HCT116 (cell line): ENCODE data around the gene NELFB. TPM values are rescaled to one million over a fixed set of nuclear protein-coding genes. Genes with fewer than 3 reads are reported as not detected.

Experiments
- ATAC-seq: fragments of 200-7000 bp; cut with Tn5 transposase; 2 replicates; pipeline ENCODE4 v1.9.1; 2020; ENCODE audit warnings: mild to moderate bottlenecking, moderate library complexity
- BruUV-seq: library from RNA; stranded (reverse); fragments of 400-500 nt; replicated peaks from 2 replicates; lab custom pipeline; 2021; lab: Mats Ljungman, UMichigan
- CTCF ChIA-PET: fragments of 300-600 bp; sonication (Branson Sonifier 250); formaldehyde crosslinking; loops from one replicate; lab custom pipeline; 2021; ENCODE audit warnings: antibody characterized with exemption; lab: Charles Lee
- POLR2A ChIA-PET: fragments of 300-600, 350-600 bp; sonication (Branson Sonifier 250); formaldehyde crosslinking; loops from one replicate; lab custom pipeline; 2021; ENCODE audit warnings: antibody characterized with exemption; lab: Charles Lee
- RAD21 ChIA-PET, 2 experiments: fragments of 300-600 bp; sonication (Branson Sonifier 250); formaldehyde crosslinking; loops; one replicate each; lab custom pipeline; 2023; ENCODE audit warnings: low total read pairs in 2 of 2; ENCODE audit not compliant: uncharacterized antibody in 2 of 2, unreplicated experiment in 2 of 2, low non-redundant PET in 1 of 2; lab: Charles Lee
- DNase-seq: peaks from one replicate; pipeline ENCODE4 v3.0.0-alpha.2; 2010; ENCODE audit warnings: low read depth, low spot score
- H2AFZ ChIP-seq: fragments of 200-600 bp; shearing (Covaris generic), sonication (generic); 2 replicates; pipeline ENCODE4 v1.6.1; 2017; ENCODE audit warnings: low read depth, mixed run types, mixed read lengths, antibody characterized with exemption, low read length; ENCODE audit not compliant: poor library complexity, severe bottlenecking
- H3K27ac ChIP-seq: 2 replicates; pipeline ENCODE4 v1.5.1; 2012; ENCODE audit warnings: low read depth, low read length
- H3K27me3 ChIP-seq: fragments of 200-600 bp; sonication (generic); 2 replicates; pipeline ENCODE4 v1.6.1; 2016; ENCODE audit warnings: mixed run types, low read length, mixed read lengths; ENCODE audit not compliant: insufficient read depth
- H3K36me3 ChIP-seq, 2 experiments: fragments of 200-500 bp in 1 of 2; fragments of 200-600 bp in 1 of 2; sonication (Bioruptor generic) in 1 of 2; sonication (generic) in 1 of 2; 2 replicates each; pipeline versions ENCODE4 v1.5.1 to v1.6.1; 2014 to 2016; ENCODE audit warnings: low read length in 2 of 2, inconsistent platforms in 1 of 2, mixed read lengths in 1 of 2, mixed run types in 1 of 2; ENCODE audit not compliant: insufficient read depth in 2 of 2, control insufficient read depth in 1 of 2
- H3K4me1 ChIP-seq, 2 experiments: fragments of 200-600 bp in 1 of 2; sonication (generic) in 1 of 2; 2 replicates each; pipeline versions ENCODE4 v1.5.1 to v1.6.1; 2012 to 2017; ENCODE audit warnings: low read length in 2 of 2, inconsistent platforms in 1 of 2, mild to moderate bottlenecking in 1 of 2, mixed read lengths in 1 of 2, mixed run types in 1 of 2, moderate library complexity in 1 of 2; ENCODE audit not compliant: insufficient read depth in 2 of 2, control insufficient read depth in 1 of 2
- H3K4me2 ChIP-seq: fragments of 200-600 bp; sonication (generic); 2 replicates; pipeline ENCODE4 v1.6.1; 2017; ENCODE audit warnings: mixed run types, low read length, mixed read lengths
- H3K4me3 ChIP-seq, 2 experiments: fragments of 200-600 bp in 1 of 2; sonication (generic) in 1 of 2; replicated peaks in 1 of 2; 2 replicates each; pipeline ENCODE4 v1.5.1; 2011 to 2016; ENCODE audit warnings: low read length in 2 of 2, control low read depth in 1 of 2, low read depth in 1 of 2, mild to moderate bottlenecking in 1 of 2, mixed read lengths in 1 of 2, mixed run types in 1 of 2
- H3K79me2 ChIP-seq: fragments of 200-600 bp; sonication (generic); 2 replicates; pipeline ENCODE4 v1.6.1; 2017; ENCODE audit warnings: mild to moderate bottlenecking, mixed run types, low read length, moderate library complexity, mixed read lengths; ENCODE audit not compliant: insufficient read depth
- H3K9ac ChIP-seq: fragments of 200-600 bp; sonication (generic); 2 replicates; pipeline ENCODE4 v1.6.1; 2016; ENCODE audit warnings: low read length, mixed read lengths
- H3K9me2 ChIP-seq: fragments of 200-600 bp; sonication (generic), shearing (Covaris generic); 2 replicates; pipeline ENCODE4 v1.6.1; 2017; ENCODE audit warnings: mixed run types, mild to moderate bottlenecking, moderate library complexity; ENCODE audit not compliant: insufficient read depth
- H3K9me3 ChIP-seq, 2 experiments: fragments of 200-500 bp in 1 of 2; fragments of 200-600 bp in 1 of 2; sonication (Bioruptor generic) in 1 of 2; sonication (generic) in 1 of 2; 2 replicates each; pipeline ENCODE4 v1.6.1; 2014 to 2017; ENCODE audit warnings: low read length in 2 of 2, mixed read lengths in 2 of 2, inconsistent platforms in 1 of 2, low read depth in 1 of 2, mild to moderate bottlenecking in 1 of 2, mixed run types in 1 of 2, moderate library complexity in 1 of 2; ENCODE audit not compliant: control insufficient read depth in 1 of 2, insufficient read depth in 1 of 2
- H4K20me1 ChIP-seq: fragments of 200-600 bp; sonication (generic), shearing (Covaris generic); 2 replicates; pipeline ENCODE4 v1.6.1; 2017; ENCODE audit warnings: mixed run types, mild to moderate bottlenecking, moderate library complexity; ENCODE audit not compliant: insufficient read depth
- ELF1 ChIP-seq: IDR thresholded peaks from 2 replicates; pipeline ENCODE4 v1.6.1; 2012; ENCODE audit warnings: low read depth, borderline replicate concordance
- EZH2 ChIP-seq: fragments of 200-600 bp; sonication (generic); IDR thresholded peaks from 2 replicates; pipeline ENCODE4 v1.6.1; 2017; ENCODE audit warnings: antibody characterized with exemption, mixed run types
- EZH2phosphoT487 ChIP-seq: fragments of 200-600 bp; IDR thresholded peaks from 2 replicates; pipeline ENCODE4 v1.6.1; 2018; ENCODE audit warnings: antibody characterized with exemption, borderline replicate concordance
- FOSL1 ChIP-seq: IDR thresholded peaks from 2 replicates; pipeline ENCODE4 v1.6.1; 2012; ENCODE audit warnings: low read depth
- POLR2AphosphoS5 ChIP-seq: IDR thresholded peaks from 2 replicates; pipeline ENCODE4 v1.6.1; 2011; ENCODE audit warnings: mild to moderate bottlenecking, low read depth, low read length, moderate library complexity
- RAD21 ChIP-seq: IDR thresholded peaks from 2 replicates; pipeline ENCODE4 v1.6.1; 2012; ENCODE audit warnings: low read depth, mild to moderate bottlenecking
- SIN3A ChIP-seq: IDR thresholded peaks from 2 replicates; pipeline ENCODE4 v1.6.1; 2012; ENCODE audit warnings: low read depth
- SP1 ChIP-seq: IDR thresholded peaks from 2 replicates; pipeline ENCODE4 v1.6.1; 2012; ENCODE audit warnings: low read depth
- SRF ChIP-seq: IDR thresholded peaks from 2 replicates; pipeline ENCODE4 v1.6.1; 2012; ENCODE audit warnings: low read depth
- TCF7L2 ChIP-seq: IDR thresholded peaks from 2 replicates; pipeline ENCODE4 v1.7.0; 2011; ENCODE audit warnings: borderline replicate concordance, inconsistent platforms; ENCODE audit not compliant: insufficient read depth, insufficient read length; ENCODE audit errors: extremely low read depth
- YY1 ChIP-seq: IDR thresholded peaks from 2 replicates; pipeline ENCODE4 v1.6.1; 2011; ENCODE audit warnings: low read length, low read depth, moderate library complexity, mild to moderate bottlenecking; ENCODE audit not compliant: insufficient replicate concordance; ENCODE audit errors: extremely low read depth
- ZNF274 ChIP-seq: fragments of 200-500 bp; sonication (Bioruptor generic); IDR thresholded peaks from 2 replicates; pipeline ENCODE4 v1.6.1; 2014; ENCODE audit warnings: mild to moderate bottlenecking, low read depth, low read length, inconsistent platforms
- intact Hi-C: fragments of 100-400 bp; cut with micrococcal nuclease; formaldehyde crosslinking; loops from 2 replicates; pipeline ENCODE4 v1.10.0; 2022
- total RNA-seq: library from RNA; stranded (reverse); gene quantifications from one replicate; pipeline ENCODE4 v1.2.1, GENCODE V29; 2021; ENCODE audit not compliant: unreplicated experiment
- TF ChIP-seq, protein P1 (sequence below): IDR thresholded peaks from 2 replicates; pipeline ENCODE4 v1.6.1; 2011; ENCODE audit warnings: mild to moderate bottlenecking, low read length, moderate library complexity; ENCODE audit not compliant: insufficient replicate concordance; ENCODE audit errors: extremely low read depth
- TF ChIP-seq, protein P2 (sequence below): IDR thresholded peaks from 2 replicates; pipeline ENCODE4 v1.6.1; 2012; ENCODE audit warnings: low read depth

NELFB gene
- total RNA-seq, 1 experiment from 2014 or later = 86.4 TPM

DNA sequence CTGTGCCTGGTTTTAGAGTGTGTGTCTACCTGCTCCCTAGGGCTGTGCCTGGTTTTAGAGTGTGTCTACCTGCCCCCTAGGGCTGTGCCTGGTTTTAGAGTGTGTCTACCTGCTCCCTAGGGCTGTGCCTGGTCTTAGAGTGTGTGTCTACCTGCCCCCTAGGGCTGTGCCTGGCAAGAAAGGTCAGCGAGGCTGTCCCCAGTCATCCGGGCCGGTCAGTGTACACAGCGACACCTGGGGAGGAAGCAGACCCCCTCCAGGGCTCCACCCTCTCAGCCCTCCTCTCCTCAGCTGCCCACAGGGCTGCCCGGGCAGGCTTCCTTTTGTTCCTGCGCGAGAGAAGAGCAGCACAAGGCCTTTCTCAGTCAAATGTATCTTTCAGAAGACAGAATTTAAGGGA, 42.8 kb downstream of the NELFB start (continued):
- TF ChIP-seq, protein P1, sequence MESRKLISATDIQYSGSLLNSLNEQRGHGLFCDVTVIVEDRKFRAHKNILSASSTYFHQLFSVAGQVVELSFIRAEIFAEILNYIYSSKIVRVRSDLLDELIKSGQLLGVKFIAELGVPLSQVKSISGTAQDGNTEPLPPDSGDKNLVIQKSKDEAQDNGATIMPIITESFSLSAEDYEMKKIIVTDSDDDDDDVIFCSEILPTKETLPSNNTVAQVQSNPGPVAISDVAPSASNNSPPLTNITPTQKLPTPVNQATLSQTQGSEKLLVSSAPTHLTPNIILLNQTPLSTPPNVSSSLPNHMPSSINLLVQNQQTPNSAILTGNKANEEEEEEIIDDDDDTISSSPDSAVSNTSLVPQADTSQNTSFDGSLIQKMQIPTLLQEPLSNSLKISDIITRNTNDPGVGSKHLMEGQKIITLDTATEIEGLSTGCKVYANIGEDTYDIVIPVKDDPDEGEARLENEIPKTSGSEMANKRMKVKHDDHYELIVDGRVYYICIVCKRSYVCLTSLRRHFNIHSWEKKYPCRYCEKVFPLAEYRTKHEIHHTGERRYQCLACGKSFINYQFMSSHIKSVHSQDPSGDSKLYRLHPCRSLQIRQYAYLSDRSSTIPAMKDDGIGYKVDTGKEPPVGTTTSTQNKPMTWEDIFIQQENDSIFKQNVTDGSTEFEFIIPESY = no peak
- TF ChIP-seq FOSL1 = no peak
- no peak for TF ChIP-seq SIN3A
- TF ChIP-seq EZH2phosphoT487 = no peak
- TF ChIP-seq, protein P2, sequence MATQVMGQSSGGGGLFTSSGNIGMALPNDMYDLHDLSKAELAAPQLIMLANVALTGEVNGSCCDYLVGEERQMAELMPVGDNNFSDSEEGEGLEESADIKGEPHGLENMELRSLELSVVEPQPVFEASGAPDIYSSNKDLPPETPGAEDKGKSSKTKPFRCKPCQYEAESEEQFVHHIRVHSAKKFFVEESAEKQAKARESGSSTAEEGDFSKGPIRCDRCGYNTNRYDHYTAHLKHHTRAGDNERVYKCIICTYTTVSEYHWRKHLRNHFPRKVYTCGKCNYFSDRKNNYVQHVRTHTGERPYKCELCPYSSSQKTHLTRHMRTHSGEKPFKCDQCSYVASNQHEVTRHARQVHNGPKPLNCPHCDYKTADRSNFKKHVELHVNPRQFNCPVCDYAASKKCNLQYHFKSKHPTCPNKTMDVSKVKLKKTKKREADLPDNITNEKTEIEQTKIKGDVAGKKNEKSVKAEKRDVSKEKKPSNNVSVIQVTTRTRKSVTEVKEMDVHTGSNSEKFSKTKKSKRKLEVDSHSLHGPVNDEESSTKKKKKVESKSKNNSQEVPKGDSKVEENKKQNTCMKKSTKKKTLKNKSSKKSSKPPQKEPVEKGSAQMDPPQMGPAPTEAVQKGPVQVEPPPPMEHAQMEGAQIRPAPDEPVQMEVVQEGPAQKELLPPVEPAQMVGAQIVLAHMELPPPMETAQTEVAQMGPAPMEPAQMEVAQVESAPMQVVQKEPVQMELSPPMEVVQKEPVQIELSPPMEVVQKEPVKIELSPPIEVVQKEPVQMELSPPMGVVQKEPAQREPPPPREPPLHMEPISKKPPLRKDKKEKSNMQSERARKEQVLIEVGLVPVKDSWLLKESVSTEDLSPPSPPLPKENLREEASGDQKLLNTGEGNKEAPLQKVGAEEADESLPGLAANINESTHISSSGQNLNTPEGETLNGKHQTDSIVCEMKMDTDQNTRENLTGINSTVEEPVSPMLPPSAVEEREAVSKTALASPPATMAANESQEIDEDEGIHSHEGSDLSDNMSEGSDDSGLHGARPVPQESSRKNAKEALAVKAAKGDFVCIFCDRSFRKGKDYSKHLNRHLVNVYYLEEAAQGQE = no peak
- TF ChIP-seq POLR2AphosphoS5 = no peak

DNA sequence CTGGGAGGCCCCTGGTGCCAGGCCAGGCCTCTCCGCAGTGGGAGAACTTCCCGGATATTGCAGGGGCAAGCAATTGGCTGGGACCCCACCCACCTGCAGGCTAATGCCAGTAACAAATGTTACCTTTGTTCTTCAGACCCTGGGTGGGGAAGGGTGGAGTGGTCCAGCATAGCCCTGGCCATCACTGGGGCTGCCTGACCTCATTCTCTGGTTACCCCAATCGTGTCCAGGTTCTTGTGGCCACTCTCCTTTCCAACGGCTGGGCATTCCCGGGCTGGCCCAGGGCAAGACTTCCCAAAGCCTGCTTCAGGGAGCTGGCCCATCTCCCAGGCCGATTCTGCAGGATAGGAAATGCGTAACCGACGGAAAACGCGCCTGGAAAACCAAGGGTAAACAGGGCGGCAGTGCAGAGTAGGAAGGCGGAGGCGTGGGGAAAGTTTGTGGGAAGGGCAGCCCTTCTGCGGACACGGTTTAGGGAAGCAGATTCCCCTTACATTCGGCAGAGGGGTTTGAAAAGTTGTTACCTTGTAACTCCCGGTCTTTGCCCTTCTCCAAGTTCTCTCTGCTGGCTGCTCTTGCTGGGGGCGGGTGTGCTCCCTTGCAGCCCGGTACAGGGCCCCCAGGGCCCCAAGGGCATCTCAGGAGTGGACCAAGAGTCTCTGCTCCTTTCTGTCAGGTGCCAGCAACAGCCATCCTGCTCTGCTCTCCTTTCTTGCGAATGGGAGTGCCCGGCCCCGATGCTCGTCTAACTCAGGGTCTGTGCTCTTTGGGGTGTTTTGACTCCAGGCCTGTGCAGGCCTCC, 43.5 kb downstream of the NELFB start:
- ChIA-PET RAD21 (no interaction called here), POLR2A (no interaction called here), CTCF (no interaction called here)
- no TSS peak for BruUV-seq
- Histone ChIP-seq H3K9ac (no peak overlapping the region), H3K27me3 (no peaks in the 10 kb centered on the region), H3K9me2 (no peaks in the 10 kb centered on the region), H3K9me3 (no peaks in the 10 kb centered on the region), H3K4me2 (no peak overlapping the region), H3K4me3 (no peak overlapping the region), H3K36me3 (no peaks in the 10 kb centered on the region), H2AFZ (no peak overlapping the region), H4K20me1 (peaks cover 2% of the 10 kb centered on the region; the same call in 1 of the 2 replicates), H3K27ac (no peak overlapping the region), H3K79me2 (peaks cover 17% of the 10 kb centered on the region), H3K4me1 (peaks cover 32 to 72% of the 10 kb centered on the region in 2 experiments)
- intact Hi-C loops = no loop called here
- DNase-seq = no peak
- ATAC-seq = no peak
- no peak for TF ChIP-seq RAD21
- no peak for TF ChIP-seq YY1
- TF ChIP-seq, protein P2 = no peak
- no peak for TF ChIP-seq TCF7L2
- no peak for TF ChIP-seq EZH2
- no peak for TF ChIP-seq SP1
- TF ChIP-seq ZNF274 = no peak
- no peak for TF ChIP-seq SRF
- no peak for TF ChIP-seq FOSL1
- TF ChIP-seq ELF1 = no peak
